HFF-Myc (cell line): ENCODE data around the gene TGM2.

ENCODE experiments used
- DNase-seq: peaks from one replicate; pipeline ENCODE4 v3.0.0-alpha.2; 2011; ENCODE audit warnings: low read depth; ENCODE audit errors: extremely low read depth
- H3K4me3 ChIP-seq: replicated peaks from 2 replicates; pipeline ENCODE4 v1.5.1; 2011; ENCODE audit warnings: low read depth, mild to moderate bottlenecking, control low read depth, low read length
- TF ChIP-seq, protein P1 (sequence below): IDR thresholded peaks from 2 replicates; pipeline ENCODE4 v1.5.1; 2012; ENCODE audit warnings: mild to moderate bottlenecking, low read depth, low read length, control low read depth; ENCODE audit errors: missing control alignments

The TGM2 gene

DNA sequence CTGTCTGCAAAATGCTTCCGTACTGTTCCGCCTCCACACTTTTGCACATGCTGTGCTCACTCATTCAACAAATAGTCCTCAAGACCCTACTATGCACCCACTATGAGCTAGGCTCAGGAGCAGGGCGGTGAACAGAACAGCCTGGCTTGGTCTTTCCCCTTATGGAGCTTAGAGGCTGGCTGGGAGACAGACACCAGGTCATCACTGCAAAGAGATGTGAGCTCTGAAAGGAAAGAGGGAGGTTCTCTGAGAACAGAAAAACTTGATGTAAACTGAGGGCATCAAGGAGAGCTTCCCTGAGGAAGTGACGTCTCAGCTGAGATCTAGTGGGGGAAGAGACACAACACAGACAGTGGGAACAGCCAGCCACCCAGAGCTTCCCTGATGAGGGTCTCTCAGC lies 31.0 kb upstream of the TGM2 start:
- DNase-seq, result no peak
- TF ChIP-seq, protein P1, sequence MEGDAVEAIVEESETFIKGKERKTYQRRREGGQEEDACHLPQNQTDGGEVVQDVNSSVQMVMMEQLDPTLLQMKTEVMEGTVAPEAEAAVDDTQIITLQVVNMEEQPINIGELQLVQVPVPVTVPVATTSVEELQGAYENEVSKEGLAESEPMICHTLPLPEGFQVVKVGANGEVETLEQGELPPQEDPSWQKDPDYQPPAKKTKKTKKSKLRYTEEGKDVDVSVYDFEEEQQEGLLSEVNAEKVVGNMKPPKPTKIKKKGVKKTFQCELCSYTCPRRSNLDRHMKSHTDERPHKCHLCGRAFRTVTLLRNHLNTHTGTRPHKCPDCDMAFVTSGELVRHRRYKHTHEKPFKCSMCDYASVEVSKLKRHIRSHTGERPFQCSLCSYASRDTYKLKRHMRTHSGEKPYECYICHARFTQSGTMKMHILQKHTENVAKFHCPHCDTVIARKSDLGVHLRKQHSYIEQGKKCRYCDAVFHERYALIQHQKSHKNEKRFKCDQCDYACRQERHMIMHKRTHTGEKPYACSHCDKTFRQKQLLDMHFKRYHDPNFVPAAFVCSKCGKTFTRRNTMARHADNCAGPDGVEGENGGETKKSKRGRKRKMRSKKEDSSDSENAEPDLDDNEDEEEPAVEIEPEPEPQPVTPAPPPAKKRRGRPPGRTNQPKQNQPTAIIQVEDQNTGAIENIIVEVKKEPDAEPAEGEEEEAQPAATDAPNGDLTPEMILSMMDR, result no peak
- no peak overlapping the region for H3K4me3 ChIP-seq

DNA sequence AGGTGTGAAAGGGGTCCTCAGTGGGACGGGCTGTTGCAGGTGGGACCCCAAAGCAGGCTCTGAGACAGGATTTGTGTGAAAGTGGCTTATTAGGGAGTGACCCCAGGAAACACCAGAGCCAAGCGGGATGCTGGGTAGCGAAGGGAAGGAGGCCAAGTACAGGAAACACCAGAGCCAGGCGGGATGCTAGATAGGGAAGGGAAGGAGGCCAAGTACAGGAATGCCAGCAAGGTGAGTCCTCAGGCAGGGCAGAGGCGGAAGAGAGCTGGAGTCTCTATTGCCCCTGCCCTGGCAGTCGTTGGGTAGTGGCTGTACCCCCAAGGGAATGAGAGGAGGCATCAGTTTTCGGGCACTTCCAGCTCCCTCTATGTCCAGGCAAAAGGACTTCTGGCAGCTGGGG lies 30.5 kb upstream of the TGM2 start:
- H3K4me3 ChIP-seq, result no peak overlapping the region
- DNase-seq, result no peak
- TF ChIP-seq, protein P1, result no peak

DNA sequence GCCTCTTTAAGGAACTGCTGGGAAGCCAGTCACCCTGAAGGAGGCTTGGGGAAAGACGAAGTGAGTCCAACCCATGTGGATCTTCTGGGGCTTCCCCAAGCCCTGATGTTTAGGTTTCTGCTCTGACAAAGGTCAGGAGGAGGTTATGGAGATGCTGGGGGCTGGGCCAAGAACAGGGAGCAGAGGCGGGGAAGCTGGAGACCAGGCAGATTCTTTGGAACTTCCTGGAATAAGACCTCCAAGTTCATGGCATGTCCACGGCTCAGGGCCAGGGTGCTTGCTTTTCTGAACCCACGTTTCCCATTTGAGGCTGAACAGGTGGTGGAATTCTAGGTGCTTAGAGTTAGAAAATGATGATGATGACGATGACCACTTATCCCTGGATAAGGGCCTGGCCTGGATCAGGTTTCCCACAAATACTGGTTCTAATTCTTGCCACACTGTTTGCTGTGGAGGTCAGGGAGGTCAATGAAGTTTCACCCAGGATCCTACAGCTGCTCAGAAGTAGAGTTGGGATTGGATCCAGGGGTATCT lies 30.0 kb upstream of the TGM2 start:
- H3K4me3 ChIP-seq, result no peak overlapping the region
- no peak for DNase-seq
- TF ChIP-seq, protein P1, result no peak

DNA sequence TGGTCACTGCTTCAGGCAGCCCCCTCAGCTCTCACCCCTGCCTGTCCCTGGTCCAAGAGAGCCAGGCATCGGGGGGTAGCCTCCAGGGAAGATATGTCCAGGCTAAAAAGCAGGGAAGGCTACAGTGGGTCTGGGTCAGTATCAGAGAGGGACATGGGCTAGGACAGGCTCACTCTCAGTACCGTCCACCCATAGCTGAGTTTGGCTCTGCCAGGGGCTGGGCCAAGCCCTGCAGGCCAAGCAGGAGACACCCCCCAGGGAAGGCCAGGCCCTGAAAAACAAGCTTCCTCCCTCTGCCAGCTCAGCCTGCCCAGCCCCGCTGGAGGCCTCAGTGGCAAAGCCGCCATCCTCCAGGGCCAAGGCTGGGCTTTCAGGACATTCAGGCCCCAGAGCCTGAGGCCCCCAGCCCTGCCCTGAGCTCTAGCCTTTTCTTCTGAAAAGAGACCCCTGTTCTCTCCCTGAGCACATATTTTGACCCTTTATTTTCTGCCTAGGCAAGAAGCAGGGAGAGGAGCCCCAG lies 28.6 kb upstream of the TGM2 start:
- H3K4me3 ChIP-seq, result no peak overlapping the region
- no peak for DNase-seq
- TF ChIP-seq, protein P1, result no peak

DNA sequence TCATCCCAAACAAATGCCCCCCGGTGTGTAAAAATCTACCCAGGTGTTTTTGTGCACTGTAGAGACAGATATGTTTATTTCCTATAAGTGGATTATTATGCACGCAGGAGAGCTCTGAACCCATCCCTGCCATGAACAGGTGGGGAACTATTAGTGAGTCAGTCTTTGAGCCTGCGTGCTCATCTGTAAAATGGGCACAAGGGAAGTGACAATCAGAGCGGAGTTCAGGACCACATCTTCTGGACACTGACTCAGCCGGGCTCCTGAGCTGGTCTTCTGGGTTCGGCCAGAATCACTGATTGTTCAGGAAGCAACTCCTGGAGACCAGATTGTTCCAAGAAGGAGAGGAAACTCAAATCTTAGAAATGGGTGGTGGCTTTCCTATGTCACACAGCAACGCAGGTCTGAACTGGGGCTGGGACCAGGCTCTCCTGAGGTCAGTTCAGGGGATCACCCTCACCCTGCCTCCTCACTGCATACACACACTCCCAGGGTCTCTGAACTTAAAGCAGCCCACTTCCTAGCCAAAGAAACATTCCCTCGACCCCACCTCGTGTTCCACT lies 27.3 kb upstream of the TGM2 start:
- DNase-seq, result no peak
- TF ChIP-seq, protein P1, result no peak
- no peak overlapping the region for H3K4me3 ChIP-seq

DNA sequence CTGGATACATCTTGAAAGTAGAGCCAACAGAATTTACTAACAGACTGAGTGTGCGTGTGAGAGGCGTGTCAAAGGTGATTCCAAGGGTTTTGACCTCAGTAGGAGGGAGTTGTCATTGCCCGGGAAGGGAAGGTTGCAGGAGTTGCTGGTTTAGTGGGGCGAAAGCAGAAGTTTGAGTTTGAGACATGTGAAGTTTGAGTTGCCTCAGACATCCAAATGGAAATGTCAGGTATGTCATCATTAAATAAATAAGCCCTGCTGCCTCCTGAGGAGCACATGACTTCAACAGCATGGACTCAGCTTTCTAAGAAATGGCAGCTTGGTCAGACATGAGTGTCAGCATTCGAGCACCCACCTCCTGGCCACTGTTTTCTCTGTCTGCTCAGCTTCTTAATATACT lies 26.6 kb upstream of the TGM2 start:
- DNase-seq, result no peak
- no peak overlapping the region for H3K4me3 ChIP-seq
- TF ChIP-seq, protein P1, result no peak
